ENCODE results near the gene GNG10.
"Not testable (repeated sequence)": the region's sequence is repeated elsewhere in the genome, so short reads cannot be mapped to it uniquely, and the experiment has no call there.

The GNG10 gene

DNA sequence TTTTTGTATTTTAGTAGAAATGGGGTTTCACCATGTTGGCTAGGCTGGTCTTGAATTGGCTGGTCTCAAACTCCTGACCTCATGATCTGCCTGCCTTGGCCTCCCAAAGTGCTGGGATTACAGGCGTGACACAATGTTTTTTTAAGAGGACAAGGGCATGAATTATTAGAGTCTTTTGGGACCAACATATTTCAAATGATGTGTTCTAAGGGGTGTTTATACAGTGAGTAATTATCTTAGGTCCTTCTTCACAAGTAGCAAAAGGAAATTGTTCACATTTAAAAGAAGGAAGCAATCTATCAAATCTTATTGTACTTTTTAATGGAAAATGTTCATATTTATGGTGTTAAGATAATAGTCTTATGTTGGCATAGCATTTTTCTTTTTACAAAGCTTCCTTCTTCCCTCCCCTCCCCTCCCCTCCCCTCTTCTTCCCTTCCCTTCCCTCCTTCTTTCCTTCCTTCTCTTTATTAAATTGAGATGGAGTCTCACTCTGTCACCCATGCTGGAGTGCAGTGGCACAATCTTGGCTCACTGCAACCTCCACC lies 6.7 kb downstream of the GNG10 start:
- H3K4me3 ChIP-seq (ENCODE audit: low read length) = no peak overlapping the region
- no peak for TF ChIP-seq ZNF274 (IDR thresholded peaks at IDR 0.05; ENCODE audit: low read depth, low read length)

- H3K4me3 ChIP-seq (ENCODE audit: low read length) = not testable (repeated sequence)
These were observed 7.2 kb downstream of the GNG10 start for GRCh38 chr9:111668601-111669000.

GRCh38 chr9:111674319-111674718 lies 12.9 kb downstream of the GNG10 start:
- no peak overlapping the region for H3K4me3 ChIP-seq (ENCODE audit: low read length)
- TF ChIP-seq ZNF274 (IDR thresholded peaks at IDR 0.05; ENCODE audit: low read depth, low read length) = no peak

DNA sequence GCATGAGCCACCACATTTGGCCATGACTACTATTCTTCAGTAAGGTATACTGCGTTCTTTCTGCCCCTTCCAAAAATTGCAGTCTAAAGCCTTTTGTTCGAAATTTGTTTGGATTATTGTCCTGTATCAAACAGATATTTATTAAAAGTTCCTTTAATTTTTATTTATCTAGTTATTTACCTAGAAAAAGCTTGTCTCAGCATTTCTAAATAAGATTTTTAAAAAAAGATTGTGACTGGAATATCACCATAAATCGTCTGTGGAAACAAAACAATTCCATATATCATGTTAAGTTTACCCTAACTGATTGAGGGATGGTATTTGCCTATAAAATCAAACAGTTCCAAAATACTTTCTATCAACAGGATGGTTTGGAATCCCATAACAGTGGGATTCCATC lies 14.7 kb downstream of the GNG10 start:
- no peak overlapping the region for H3K4me3 ChIP-seq (ENCODE audit: low read length)
- no peak for TF ChIP-seq ZNF274 (IDR thresholded peaks at IDR 0.05; ENCODE audit: low read depth, low read length)

GRCh38 chr9:111678293-111678692 lies 16.9 kb downstream of the GNG10 start:
- TF ChIP-seq ZNF274 (IDR thresholded peaks at IDR 0.05; ENCODE audit: low read depth, low read length) = no peak
- H3K4me3 ChIP-seq (ENCODE audit: low read length) = no peak overlapping the region

DNA sequence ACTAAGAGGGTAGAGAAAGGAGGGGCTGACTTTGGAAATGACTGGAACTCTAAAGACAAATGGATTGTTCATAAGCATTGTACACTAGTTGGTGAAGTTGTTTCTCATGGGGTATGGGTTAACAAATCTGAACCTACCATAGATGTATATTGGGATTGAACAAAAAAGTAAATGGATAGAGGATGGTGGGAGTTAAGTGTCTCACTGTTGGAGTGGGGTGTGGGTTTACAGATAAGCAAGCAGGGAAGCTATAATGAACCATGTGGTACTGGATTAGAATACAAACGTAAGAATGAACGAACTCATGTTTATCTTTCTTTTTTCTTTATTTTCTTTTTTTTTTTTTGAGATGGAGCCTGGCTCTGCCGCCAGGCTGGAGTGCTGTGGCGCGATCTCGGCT lies 17.8 kb downstream of the GNG10 start:
- TF ChIP-seq ZNF274 (IDR thresholded peaks at IDR 0.05; ENCODE audit: low read depth, low read length) = no peak
- no peak overlapping the region for H3K4me3 ChIP-seq (ENCODE audit: low read length)

- TF ChIP-seq ZNF274 (IDR thresholded peaks at IDR 0.05; ENCODE audit: low read depth, low read length) = no peak
These were observed 22.0 kb downstream of the GNG10 start for GRCh38 chr9:111683392-111683791.

GRCh38 chr9:111691672-111692329 lies 30.4 kb downstream of the GNG10 start:
- H3K4me3 ChIP-seq (ENCODE audit: low read length) = no peak overlapping the region

More at GRCh38 chr9:111683392-111683791, 22.0 kb downstream of the GNG10 start:
- no peak overlapping the region for H3K4me3 ChIP-seq (ENCODE audit: low read length)

DNA sequence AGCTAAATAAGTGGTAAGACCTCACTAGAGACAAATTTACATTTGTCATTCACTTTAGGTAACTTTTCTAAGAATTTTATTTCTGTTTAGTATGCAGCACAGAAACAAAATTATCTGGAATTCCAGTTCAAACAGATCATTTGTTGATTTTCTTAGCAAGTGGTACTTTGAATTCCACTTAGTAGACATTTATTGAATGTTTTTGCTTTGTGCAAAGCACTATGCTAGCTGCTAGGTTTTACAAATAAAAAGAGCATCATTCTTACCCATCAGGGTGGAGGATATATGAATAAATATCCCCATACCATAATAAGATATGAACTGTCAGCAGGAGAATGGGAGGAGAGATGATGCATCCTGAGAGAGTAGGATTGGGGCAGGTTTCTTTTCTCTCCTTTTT lies 35.4 kb downstream of the GNG10 start:
- no peak overlapping the region for H3K4me3 ChIP-seq (ENCODE audit: low read length)
- no peak for TF ChIP-seq ZNF274 (IDR thresholded peaks at IDR 0.05; ENCODE audit: low read depth, low read length)

More at GRCh38 chr9:111691672-111692329, 30.4 kb downstream of the GNG10 start:
- no peak for TF ChIP-seq ZNF274 (IDR thresholded peaks at IDR 0.05; ENCODE audit: low read depth, low read length)

GRCh38 chr9:111700776-111701175 lies 39.4 kb downstream of the GNG10 start:
- H3K4me3 ChIP-seq (ENCODE audit: low read length) = no peak overlapping the region
- TF ChIP-seq ZNF274 (IDR thresholded peaks at IDR 0.05; ENCODE audit: low read depth, low read length) = no peak

DNA sequence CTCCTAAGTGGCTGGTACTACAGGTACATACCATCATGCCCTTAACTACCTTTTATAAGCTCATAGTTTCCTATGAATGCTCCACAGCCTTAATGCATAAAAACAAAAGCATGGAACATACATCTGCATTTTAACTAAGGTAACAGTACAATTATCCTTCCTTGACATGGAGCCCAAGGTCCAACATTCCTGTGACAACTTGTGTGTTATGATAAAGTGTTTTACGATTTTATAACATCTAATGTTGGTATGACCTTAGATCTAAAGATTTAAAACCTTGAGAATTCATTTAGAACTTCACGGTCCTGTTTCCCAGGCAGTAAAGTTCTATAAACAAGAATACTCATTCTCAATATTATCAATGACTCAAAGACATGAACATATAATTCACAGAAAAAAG lies 43.1 kb downstream of the GNG10 start:
- H3K4me3 ChIP-seq (ENCODE audit: low read length) = no peak overlapping the region
- no peak for TF ChIP-seq ZNF274 (IDR thresholded peaks at IDR 0.05; ENCODE audit: low read depth, low read length)

- H3K4me3 ChIP-seq (ENCODE audit: low read length) = no peak overlapping the region
- TF ChIP-seq ZNF274 (IDR thresholded peaks at IDR 0.05; ENCODE audit: low read depth, low read length) = no peak
These were observed 50.1 kb downstream of the GNG10 start for GRCh38 chr9:111711548-111711947.

DNA sequence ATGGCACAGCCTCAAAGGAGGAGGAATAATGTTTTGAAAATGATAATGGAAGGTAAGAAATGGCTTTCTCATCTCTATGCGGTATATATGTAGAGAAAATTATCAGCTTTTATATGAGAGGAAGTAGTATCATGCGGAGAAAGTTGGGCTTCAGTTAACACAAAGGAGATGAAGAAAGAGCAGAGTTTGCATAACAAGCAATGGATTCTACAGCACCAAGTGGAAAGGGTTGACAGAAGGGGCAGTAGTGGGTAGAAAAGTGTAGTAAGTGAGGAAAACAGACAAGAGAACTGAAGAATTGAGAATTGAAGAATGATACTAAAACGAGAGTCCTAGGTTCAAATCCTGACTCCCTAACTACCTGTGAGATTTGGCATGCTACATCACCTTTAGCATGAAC lies 51.0 kb downstream of the GNG10 start:
- no peak for TF ChIP-seq ZNF274 (IDR thresholded peaks at IDR 0.05; ENCODE audit: low read depth, low read length)
- no peak overlapping the region for H3K4me3 ChIP-seq (ENCODE audit: low read length)

- TF ChIP-seq ZNF274 (IDR thresholded peaks at IDR 0.05; ENCODE audit: low read depth, low read length) = no peak
- H3K4me3 ChIP-seq (ENCODE audit: low read length) = no peak overlapping the region
These were observed 54.1 kb downstream of the GNG10 start for GRCh38 chr9:111715471-111715870.

GRCh38 chr9:111719541-111719940 lies 58.1 kb downstream of the GNG10 start:
- H3K4me3 ChIP-seq (ENCODE audit: low read length) = no peak overlapping the region
- no peak for TF ChIP-seq ZNF274 (IDR thresholded peaks at IDR 0.05; ENCODE audit: low read depth, low read length)
